Stimulated activated CD8-positive, alpha-beta memory T cell treated with anti-CD3 and anti-CD28 coated beads, Interleukin-15, amount 100 ng/mL, for 1 hour (primary cell): Measurements from ENCODE around the gene KLHL36.
A peak's percentile ranks its signal among the peaks of the same experiment; 100 is the strongest.

Source experiments
- DNase-seq: peaks from one replicate; pipeline ENCODE4 v3.0.0-alpha.2; 2020; ENCODE audit warnings: low read depth

The KLHL36 gene

GRCh38 chr16:84647828-84648594 lies at the start of gene KLHL36:
Gene KLHL36, plus strand, starts transcription at chr16:84648511. Its CDS starts 2,357 bp downstream, at chr16:84650868.
- peak; percentile 49 for DNase-seq

DNA sequence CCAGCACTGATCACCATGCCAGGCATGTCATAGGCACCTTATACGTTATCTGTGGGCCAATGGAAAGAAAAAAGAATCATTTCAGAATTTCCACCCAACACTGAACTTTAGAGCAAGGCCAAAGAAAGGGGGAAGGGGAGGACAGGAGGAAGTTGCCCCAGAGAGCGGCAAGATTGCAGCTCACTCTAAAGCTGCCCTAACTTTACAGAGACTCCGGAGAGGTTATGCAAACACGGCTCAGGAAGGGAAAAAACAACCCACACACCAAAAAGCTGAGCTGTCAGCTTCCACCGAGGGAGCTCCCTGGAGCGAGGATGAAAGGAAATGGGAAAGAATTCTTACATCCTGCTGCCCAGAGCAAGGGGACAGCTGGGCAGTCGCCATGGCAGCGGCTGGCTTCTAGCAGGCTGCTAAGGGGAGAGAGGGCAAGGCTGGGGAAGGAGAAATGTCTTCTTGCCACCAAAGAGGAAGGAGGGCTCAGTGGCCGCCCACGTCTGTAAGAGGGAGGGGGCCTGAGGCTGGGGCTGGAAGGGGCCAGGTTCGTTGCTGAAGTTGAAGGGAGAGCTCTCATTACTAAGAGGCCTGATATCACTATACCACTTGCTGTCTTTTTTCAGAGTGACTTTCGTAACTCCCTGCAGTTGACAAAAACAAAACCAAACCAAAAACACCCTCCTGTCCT lies 48.6 kb upstream of the KLHL36 start:
- DNase-seq, result no peak

- no peak for DNase-seq
Observed at GRCh38 chr16:84600343-84601229, 47.7 kb upstream of the KLHL36 start.

DNA sequence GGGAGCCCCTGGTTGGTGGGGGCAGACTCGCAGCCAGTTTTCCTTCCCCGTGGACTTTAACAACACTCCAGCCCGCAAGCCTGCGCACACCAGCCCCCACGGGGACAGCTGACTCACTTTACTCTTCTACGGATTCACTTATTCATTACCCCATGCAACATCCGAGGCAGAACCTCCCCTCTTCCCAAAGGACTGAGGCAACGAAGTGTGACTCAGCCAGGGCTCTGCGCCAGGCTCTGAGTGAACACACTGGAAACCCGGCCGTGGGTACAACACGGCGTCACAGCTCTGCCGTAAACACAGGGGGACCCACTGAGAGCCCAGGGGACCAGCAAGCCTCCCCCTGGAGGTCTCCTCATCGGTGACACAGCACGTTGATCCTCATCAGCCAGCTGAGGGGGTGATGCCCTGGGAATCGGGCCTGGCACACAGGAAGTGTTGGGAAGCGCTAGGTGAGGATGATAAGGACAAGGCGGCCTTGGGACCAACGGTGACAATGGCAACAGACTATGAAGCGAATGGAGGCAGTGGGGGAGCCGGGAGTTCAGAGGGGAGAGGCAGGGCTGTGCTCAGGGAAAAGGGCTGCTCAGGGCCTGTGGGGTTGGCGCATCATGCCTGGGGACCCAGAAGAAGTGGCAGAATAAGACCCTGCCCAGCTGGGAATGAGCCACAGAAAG lies 45.0 kb upstream of the KLHL36 start:
- no peak for DNase-seq

GRCh38 chr16:84603940-84604339 lies 44.4 kb upstream of the KLHL36 start:
- no peak for DNase-seq

DNA sequence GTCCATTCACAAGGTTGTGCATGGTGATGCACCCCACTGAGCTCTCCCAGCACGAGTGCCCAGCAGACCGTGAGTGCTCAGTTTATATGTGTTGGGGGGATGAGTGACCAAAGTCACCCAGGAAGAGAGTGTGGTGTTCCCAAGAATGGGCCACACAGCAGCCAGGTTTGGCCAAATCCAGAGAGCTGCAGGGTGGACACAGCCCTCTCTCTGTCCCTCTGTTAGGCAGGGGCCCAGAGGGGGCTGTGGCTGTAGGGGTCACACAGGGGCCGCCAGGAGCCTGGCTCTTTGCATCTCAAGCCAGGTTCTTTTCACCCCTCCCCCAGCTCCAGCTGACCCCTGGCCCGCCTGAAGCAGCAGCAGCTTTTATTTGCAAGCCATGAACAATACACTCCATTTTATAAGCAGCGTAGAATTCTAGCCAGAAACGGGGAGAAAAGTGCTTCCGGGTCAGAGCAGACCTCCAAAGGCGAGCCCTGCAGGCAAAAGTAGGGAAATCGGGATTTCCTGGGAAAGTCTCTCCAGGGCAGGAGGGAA lies 43.8 kb upstream of the KLHL36 start:
- no peak for DNase-seq

DNA sequence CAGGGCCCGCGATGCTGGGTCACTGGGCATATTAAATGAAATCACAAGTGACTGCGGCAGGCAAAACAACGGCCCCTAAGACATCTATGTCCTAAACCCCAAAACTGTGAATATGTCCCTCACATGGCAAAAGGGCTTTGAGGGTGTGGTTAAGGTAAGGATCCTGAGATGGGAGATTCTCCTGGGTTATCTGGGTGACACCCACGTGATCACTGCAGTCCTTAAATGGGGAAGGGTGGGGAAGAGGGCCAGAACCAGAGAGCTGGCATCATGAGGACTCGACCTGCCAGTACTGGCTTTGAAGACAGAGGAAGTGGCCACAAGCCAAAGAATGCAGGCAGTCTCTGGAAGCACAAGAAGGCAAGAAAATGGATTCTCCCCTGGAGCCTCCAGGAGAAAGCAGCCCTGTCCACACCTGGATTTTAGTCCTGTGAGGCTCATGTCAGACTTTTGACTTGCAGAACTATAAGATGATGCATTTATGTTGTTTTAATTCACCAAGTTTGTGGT lies 42.9 kb upstream of the KLHL36 start:
- no peak for DNase-seq

DNA sequence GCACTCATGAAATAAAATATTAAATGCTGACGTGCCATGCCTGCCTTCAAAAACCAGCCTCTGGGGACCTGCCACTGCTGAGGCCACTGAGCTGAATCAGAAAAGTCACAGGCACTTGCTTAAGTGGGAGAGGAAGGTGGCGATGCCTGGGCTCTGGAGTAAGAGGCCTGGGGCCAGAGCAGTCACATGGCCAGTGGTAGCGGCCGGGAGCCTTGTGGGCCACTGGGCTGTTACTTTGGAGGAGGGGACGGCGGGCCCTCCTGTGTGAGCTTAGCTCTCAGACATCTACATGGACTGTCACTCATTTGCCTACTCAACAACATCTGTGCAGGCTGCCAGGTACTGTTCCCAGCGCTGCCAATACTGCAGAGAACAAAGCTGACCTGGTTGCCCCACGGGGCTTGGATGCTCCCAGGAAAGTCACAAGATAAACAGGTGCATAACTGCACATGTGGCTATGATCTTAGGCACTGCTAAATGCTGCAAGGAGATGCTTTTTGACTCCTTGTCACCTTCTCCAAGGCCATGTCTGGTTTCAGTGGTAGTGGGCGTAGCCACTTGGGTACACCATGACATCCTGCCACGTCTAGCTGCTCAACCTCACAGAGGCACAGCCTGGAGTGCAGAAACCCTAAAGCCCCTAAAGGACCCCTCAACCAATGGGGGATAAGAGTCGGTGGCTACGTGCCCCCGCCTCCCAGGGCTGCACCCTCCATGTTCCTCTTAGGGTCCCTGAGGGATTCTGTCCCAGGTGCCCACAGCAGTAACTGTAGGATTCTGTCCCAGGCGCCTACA lies 42.0 kb upstream of the KLHL36 start:
- DNase-seq, result no peak

- DNase-seq, result no peak
Observed at GRCh38 chr16:84607061-84607460, 41.2 kb upstream of the KLHL36 start.

DNA sequence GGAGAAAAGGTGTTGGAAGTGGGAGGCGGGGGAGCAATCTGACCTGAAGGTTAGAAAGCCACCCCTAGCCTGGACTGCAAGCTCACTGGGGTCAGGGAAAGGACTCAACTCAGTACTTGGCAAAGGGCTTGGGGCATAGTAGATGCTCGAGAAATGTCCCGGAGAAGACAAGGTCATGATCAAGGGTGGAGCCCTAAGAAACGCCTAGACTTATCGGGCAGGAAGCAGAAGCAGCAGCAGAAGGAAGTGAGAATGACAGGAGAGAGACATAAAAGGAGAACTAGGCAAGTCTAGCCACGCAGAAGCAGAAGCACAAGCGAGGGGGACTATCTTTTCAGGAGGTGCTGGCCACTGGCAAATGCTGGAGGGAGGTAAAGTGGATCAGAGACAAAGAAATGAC lies 40.6 kb upstream of the KLHL36 start:
- DNase-seq, result no peak

GRCh38 chr16:84608282-84608681 lies 40.0 kb upstream of the KLHL36 start:
- no peak for DNase-seq

DNA sequence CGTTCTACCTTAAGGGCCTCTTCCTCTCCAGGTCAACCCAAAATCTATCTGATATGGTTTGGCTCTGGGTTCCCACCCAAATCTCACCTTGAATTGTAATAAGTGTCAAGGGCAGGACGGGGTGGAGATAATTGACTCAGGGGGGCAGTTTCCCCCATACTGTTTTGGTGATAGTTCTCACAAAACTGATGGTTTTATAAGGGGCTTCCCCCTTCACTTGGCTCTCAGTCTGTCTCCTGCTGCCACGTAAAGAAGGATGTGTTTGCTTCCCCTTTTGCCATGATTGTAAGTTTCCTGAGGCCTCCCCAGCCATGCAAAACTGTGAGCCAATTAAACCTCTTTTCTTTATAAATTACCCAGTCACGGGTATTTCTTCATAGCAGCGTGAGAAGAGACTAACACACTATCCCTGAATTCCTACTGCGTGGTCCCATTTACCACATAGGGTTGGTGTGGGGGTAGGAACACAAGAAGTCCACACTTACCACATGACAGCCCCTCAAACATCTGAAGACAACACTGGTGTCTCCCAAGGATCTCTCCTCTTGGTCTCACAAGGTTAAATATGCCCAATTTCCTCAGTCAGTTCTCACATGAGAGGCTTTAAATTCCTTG lies 38.6 kb upstream of the KLHL36 start:
- DNase-seq, result no peak

DNA sequence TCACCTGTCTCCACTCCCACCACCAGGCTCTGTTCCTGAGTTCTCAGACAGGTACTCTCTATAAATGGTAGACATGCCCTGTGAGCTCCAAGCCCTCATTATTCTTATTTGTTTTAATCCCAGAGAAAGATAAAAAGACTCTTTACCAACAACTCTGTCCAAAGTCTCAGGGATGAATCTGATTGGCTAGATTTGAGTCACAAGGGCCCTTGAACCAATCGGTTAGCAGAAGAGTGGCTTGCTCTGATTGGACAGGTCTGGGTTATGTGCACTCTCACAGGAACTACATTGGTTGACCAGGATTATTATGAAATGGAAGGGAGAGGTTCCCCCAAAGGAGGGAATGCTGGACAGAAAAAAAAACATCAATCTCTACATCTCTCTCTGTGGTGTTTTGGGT lies 37.9 kb upstream of the KLHL36 start:
- DNase-seq, result no peak

DNA sequence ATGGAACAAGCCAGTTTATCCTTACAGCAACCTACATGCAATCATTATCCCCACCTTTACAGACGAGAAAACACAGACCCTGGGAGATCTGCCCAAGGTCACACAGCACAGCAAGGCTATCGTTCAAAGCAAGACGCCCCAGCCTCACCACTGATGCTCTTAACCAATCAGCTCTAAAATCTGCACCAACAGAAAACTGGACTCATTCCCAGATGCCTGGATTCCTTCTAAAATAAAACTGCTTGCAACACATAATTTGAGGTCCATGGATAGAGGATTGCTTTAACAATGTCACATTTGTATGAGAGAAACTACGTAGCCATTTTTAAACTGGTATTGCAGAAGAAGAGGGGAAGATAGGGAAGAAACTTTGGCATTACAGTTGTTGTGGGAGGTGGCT lies 37.3 kb upstream of the KLHL36 start:
- DNase-seq, result no peak

DNA sequence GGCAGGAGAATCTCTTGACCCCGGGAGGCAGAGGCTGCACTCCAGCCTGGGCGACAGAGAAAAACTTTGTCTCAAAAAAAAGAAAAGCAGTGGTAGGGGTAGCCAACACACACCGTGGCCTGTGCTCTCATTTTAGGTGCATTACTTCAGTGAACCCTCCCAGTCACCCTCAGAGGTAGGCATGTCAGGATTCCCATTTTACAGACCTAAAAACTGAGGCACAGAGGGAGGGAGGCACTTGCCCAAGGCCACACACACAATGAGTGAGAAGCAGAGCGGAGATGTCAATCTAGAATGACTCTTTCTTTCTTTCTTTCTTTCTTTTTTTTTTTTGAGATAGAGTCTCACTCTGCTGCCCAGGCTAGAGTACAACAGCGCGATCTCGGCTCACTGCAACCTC lies 35.6 kb upstream of the KLHL36 start:
- DNase-seq, result no peak

DNA sequence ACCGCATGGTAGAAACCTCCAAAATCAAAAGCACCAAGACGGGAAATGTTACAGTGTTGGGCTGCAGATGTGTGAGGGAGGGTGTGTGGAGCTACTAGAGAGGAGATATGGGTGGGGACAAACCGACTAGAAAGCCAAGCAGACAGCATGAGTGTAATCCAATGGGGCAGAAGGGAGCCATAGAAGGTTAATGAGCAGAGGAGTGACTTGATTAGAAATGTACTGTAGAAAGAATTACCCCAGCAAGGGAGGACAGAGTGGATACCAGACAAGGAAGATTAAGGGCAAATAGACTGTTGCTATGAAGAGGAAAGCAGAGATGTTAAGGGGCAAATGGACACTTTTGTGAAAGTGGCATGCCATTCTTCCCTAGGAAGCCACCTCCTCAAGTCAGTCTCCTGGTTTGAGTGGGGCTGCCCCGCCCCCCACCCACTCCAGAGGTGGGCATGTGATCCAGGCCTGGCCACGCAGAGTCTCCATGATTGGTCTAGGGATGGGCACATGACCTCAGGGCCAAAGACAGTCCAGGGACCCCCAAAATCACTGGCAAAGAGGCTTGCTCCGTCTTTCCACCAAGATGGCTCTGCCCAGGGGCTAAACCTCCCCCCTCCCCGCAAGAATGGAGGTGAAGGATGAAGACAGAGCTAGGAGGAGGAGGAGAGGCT lies 34.8 kb upstream of the KLHL36 start:
- no peak for DNase-seq

DNA sequence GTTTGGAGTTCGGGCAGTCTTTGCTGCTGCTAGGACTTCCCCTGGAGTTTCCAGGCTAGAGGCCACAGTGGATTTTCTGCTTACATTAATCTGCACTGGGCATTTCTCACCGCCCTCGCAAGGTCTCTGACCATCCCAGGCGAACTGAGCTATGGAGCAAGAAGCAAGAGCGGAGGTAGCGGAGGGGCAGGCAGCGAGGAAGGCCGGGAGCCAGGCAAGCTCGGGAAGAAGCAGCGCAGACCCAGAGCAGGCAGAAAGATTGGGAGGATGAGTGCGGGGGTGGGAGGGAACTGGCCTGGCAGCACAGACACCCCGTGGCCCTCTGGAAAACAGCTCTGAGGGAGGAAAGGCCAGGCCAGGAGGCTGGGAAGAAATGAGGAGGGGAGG lies 34.2 kb upstream of the KLHL36 start:
- DNase-seq, result no peak

- no peak for DNase-seq
Observed at GRCh38 chr16:84614623-84614967, 33.7 kb upstream of the KLHL36 start.

- no peak for DNase-seq
Observed at GRCh38 chr16:84614968-84615813, 33.1 kb upstream of the KLHL36 start.
